H7 (cell line): ENCODE data around the gene BRSK1. TPM values are rescaled to one million over a fixed set of nuclear protein-coding genes. Genes with fewer than 3 reads are reported as not detected.
A peak's percentile ranks its signal among the peaks of the same experiment; 100 is the strongest.
"Not testable (repeated sequence)": the region's sequence is repeated elsewhere in the genome, so short reads cannot be mapped to it uniquely, and the experiment has no call there.

Experiments used
- DNase-seq: peaks from one replicate; pipeline ENCODE4 v3.0.0; 2012
- H3K27me3 ChIP-seq: 2 replicates; pipeline ENCODE4 v1.6.0; 2011; ENCODE audit warnings: mild to moderate bottlenecking, low read length; ENCODE audit not compliant: control insufficient read depth, insufficient read depth
- H3K36me3 ChIP-seq: replicated peaks from 2 replicates; pipeline ENCODE4 v1.5.1; 2011; ENCODE audit warnings: low read length; ENCODE audit not compliant: control insufficient read depth, insufficient read depth
- H3K4me3 ChIP-seq: 2 replicates; pipeline ENCODE4 v1.5.1; 2011; ENCODE audit warnings: low read depth, mild to moderate bottlenecking, control low read depth, low read length, moderate library complexity; ENCODE audit not compliant: insufficient read depth
- total RNA-seq: library from RNA; depleted of rRNA; stranded (reverse); fragments of >200 nt; shearing (Covaris generic); gene quantifications from 2 replicates; pipeline ENCODE4 v1.2.3, GENCODE V29; 2014

The BRSK1 gene
- total RNA-seq, 1 experiment from 2014 or later = 20.3 TPM

DNA sequence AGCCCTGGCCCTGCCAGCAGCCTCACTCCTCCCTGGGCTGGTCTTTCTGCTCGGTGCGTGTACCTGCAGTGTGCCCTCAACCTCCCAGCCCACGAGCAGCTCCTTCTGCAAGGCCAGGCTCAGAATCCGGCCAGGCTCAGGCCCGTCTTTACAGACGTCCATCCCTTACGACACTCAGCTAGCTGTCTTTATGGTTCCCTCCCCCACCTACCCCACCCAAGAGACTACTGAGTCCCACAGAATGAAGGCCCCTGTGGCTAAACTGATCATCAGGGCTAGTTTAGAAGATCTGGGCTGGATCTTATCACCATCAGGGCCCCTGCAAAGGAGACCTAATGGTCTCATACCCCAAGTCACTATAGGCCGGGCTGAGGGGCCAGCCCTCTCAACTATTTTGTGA, 30.6 kb downstream of the BRSK1 start:
- peak; percentile 35 for DNase-seq
- H3K27me3 ChIP-seq = no peaks in the 10 kb centered on the region

DNA sequence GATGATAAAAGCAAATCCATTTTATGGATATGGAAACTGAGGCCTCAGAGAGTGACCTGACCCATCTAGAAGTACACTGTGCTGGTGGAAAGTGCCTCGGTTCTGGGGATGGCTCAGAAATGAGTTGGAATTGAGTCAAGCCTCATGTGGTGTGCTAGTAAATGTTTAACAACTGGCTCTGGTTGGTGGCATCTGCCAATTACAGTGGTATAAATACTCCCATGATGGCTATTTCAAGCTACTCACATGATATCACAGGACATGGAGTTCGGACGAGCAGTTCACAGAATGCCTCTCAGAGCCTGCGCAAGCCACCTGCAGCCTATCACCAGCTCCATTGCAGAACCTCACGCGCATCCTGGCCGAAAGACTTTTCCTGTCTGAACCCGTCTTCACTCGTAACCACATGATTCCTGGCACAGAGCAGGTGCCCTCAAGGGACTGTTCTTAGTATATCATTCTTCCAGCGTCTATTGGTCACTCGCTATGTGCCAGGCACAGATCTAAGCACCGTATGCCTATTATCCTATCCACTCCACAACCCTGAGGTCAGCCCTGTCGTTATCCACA, 32.2 kb downstream of the BRSK1 start:
- Histone ChIP-seq H3K4me3 (no peak overlapping the region), H3K36me3 (no peaks in the 10 kb centered on the region), H3K27me3 (no peaks in the 10 kb centered on the region)
- DNase-seq = no peak

More for the DNA sequence above, 30.6 kb downstream of the BRSK1 start:
- H3K36me3 ChIP-seq = peaks cover 3% of the 10 kb centered on the region; the same call in 1 of the 2 replicates
- no peak overlapping the region for H3K4me3 ChIP-seq

DNA sequence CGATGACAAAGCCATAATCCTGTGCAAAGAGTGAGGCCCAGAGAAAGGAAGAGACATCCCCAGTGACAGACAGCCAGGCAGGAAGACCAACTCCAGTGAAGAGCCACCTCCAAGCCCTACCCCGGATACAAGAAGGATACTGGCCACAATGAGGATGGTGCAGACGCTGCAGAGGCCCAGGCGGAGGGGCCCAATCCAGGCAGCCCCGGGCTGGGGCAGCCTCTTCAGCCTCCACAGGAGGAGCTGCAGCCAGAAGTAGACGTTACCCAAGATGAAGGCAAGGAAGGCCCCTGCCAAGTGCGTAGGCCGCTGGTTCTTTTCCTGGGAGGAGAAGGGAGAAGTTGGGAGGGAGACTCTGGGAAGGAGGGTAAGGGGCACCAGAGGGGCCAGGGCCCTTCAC, 32.8 kb downstream of the BRSK1 start:
- peak; percentile 65 for DNase-seq
- Histone ChIP-seq H3K36me3 (no peaks in the 10 kb centered on the region), H3K4me3 (no peak overlapping the region), H3K27me3 (no peaks in the 10 kb centered on the region)

DNA sequence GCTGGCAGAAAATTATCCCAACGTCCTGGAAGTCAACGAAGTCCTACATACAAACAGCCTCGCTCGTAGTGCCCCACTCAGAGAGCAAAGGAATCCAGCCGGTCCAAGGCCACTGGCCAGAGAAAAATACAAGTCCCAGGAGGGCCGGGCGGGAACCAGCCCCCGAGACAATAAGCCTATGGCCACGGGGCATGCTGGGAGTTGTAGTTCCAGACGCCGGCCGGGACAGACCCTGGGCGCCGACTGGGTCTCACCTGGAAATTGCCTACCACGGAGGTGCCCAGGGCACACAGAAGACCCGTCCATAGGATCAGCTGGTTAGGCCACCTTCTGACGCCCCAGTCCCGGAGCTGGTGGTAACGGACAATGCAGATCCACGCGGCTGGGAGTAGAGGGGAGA, 36.0 kb downstream of the BRSK1 start:
- no peaks in the 10 kb centered on the region for H3K36me3 ChIP-seq
- DNase-seq = peak; percentile 96
- no peaks in the 10 kb centered on the region for H3K27me3 ChIP-seq
- H3K4me3 ChIP-seq = peak overlapping the region; percentile 37

DNA sequence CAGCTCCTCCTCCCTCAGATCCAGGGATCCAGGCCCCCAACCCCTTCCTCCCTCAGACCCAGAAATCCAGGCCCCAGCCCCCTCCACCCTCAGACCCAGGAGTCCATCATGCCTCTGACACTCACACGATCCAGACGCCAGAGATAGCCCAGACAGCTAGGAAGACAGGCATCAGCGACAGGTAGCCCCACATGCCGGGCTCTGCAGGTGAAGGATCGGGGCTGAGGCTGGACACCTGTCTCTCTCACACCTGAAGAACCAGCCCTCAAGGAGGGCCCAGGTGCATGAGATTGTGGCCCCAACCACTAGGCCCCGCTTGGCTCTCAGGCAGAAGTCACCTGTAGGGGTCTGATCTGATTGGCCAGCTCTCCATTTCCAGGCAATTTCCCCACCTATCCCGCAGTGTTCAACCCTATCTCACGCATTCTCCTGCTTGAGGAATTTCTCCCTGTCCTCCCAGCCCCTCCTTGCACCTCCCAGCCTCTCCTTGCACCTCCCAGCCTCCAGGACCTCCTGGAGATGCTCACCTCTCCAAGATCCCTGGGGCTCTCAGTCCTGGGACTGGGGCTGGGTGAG, 37.1 kb downstream of the BRSK1 start:
- Histone ChIP-seq H3K4me3 (no peak overlapping the region), H3K27me3 (no peaks in the 10 kb centered on the region), H3K36me3 (no peaks in the 10 kb centered on the region)
- DNase-seq = peak; percentile 57

DNA sequence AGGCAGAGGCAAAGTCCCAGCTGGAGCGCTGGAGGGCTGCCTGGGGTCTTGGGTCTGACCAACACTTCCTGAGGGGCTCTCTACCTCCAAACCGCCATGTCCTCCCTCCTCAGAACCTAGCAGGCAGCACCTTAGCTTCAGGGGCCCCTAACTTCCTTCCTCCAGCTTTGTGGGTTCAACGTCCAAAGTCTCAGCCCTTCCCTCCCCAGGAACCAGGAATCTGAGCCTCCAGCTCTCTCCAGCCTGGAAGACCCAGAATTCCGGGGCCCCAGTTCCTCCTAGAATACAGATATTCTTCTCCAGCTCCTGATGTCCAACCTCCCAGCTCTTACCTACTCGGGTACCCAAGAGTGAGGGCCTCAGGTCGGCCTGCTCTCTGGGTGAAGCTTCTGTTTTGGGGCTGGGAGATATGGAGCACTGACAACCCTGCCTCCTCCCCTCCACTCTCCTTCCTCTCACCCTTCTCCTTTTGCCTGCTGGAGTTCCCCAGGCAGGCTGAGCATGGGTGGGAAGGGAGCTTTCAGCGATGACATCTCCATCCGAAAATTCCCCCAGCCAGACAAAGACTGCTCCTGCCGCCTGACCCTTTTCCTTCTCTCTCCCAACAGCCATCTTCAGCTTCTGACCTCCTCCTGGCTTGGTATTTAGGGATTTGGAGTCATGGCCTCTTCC, 37.8 kb downstream of the BRSK1 start:
- DNase-seq = no peak
- H3K4me3 ChIP-seq = no peak overlapping the region
- no peaks in the 10 kb centered on the region for H3K36me3 ChIP-seq
- H3K27me3 ChIP-seq = no peaks in the 10 kb centered on the region

DNA sequence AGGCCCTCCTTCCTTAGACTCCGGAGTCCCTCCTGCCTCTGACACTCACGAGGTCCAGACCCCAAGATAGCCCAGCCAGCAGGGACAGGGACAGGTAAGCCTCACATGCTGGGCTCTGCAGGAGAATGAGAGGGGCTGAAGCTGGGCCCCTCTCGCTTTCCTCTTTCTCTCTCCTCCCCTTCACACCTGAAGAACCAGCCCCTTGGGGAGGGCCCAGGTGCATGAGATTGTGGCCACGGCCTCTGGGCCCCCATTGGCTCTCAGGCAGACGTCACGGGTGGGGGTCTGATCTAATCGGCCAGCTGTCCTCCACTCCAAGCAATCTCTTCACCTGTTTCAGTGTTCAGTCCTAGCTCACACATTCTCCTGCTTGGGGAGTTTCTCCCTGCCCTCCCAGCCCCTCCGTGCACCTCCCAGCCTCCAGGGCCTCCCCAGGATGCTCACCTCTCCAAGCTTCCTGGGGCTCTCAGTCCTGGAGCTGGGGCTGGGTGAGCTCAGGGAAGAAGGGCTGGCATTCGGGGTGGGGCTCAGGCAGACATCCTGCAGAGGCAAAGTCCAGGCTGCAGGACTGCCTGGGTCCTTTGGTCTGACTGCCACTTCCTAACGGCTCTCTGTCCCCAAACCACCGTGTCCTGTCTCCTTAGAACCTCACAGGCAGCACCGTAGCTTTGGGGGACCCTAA, 38.5 kb downstream of the BRSK1 start:
- H3K4me3 ChIP-seq = no peak overlapping the region
- no peaks in the 10 kb centered on the region for H3K27me3 ChIP-seq
- no peak for DNase-seq
- H3K36me3 ChIP-seq = no peaks in the 10 kb centered on the region

DNA sequence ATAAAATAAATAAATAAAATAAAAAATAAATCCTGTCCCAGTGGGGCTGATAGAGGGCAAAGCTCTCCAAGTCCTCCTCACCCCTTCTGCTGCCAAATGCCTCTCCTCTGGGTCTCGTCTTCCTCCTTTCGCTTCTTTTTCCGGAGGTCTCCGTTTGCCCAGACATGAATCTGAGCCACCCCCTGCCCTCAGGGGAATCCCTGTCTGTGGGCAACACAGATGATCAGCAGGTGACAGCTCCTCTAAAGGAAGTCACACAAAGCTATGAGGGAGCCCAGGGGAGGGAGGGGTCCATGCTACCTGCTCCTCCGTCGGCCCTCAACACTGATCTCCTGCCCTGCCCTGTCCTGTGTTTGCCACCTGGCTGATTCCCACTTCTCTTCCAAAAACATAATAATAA, 40.9 kb downstream of the BRSK1 start:
- H3K4me3 ChIP-seq = no peak overlapping the region
- no peaks in the 10 kb centered on the region for H3K36me3 ChIP-seq
- H3K27me3 ChIP-seq = no peaks in the 10 kb centered on the region
- DNase-seq = no peak

DNA sequence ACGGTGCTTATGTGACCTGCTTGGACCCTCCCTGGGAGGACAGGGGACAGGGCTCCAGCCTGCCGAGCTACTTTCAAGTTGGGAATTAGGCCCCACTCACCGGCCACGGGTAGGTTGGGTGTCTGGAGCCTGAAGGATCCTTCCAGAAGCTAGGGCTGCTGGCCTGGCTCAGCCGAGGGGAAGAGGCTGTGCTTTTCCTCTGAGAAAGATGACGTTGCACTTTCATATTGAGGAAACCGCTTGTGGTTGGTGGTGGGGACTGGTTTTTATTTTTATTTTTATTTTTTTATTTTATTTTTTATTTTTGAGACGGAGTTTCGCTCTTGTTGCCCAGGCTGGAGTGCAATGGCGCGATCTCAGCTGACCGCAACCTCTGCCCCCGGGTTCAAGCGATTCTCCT, 41.4 kb downstream of the BRSK1 start, which contains the start of gene TMEM150B:
Gene TMEM150B (minus strand): TSS at position 170 of the 400 bp plus-strand sequence. CDS start 4,305 bp downstream, outside the sequence.
- H3K4me3 ChIP-seq = no peak within 1 kb of the TSS
- no peak for DNase-seq
- H3K27me3 ChIP-seq = no peaks in the 10 kb centered on the region
- no peaks in the 10 kb centered on the region for H3K36me3 ChIP-seq

DNA sequence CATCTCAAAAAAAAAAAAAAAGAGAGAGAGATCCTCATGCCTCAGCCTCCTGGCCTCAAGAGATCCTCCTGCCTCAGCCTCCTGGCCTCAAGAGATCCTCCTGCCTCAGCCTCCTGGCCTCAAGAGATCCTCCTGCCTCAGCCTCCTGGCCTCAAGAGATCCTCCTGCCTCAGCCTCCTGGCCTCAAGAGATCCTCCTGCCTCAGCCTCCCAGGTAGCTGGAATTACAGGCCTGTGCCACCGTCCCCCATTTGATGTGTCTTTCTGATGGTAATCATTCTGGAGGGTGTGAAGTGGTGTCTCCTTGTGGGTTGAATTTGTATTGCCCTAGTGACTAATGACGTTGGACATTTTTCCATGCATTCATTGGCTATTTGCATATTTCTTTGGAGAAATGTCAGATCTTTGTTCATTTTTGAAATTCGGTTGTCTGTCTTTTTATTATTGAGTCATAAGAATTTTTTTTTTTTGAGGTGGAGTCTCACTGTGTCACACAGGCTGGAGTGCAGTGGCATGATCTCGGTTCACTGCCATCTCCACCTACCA, 45.0 kb downstream of the BRSK1 start:
- DNase-seq, H3K27me3 ChIP-seq, H3K36me3 ChIP-seq, H3K4me3 ChIP-seq: not testable (repeated sequence)

DNA sequence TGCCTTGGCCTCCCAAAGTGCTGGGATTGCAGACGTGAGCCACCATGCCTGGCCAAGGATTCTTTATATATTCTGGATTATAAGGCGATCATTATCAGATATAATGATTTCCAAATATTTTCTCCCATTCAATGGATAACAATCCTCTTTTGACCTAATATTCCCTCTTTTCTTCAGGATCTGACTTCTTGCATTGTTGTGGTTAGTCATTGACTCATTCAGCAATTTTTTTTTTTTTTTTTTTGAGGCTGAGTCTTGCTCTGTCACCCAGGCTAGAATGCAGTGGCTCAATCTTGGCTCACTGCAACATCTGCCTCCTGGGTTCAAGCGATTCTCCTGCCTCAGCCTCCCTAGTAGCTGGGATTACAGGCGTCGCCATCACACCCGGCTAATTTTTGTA, 46.0 kb downstream of the BRSK1 start:
- not testable (repeated sequence) for H3K36me3 ChIP-seq, H3K4me3 ChIP-seq, DNase-seq, H3K27me3 ChIP-seq

DNA sequence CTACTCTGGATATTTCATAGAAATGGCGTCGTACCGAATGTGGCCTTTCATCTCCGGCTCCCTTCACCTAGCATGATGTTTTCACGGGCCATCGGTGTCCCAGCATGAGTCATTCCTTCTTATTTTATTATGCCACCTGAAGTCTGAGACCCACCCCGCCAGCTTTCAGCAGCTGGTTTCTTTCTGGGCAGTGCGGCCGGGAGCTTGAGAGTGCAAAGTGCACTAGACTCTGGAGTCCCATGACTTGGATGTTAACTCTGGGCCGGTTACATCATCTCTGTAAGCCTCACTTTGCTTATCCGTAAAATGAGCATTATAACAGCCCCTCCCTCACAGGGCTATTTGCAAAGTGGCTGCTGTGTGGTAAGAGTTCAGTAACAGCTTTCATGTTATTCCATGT, 50.1 kb downstream of the BRSK1 start:
- H3K4me3 ChIP-seq = no peak overlapping the region
- no peaks in the 10 kb centered on the region for H3K27me3 ChIP-seq
- no peaks in the 10 kb centered on the region for H3K36me3 ChIP-seq
- DNase-seq = peak; percentile 9

DNA sequence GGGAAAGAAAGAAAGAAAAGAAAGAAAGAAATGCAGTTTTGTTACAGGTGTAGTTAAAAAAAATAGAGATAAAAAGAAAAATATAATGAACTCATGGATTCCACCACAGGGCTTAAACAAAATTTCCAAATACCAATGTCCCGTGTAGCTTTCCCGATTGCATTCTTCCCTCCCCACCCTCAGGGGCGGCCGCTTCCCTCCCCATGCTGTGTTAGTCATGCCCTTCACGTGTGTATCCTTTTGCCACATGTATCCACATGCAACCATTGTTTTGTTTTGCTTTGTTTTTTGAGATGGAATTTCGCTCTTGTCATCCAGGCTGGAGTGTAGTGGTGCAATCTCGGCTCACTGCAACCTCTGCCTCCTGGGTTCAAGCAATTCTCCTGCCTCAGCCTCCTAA, 52.3 kb downstream of the BRSK1 start:
- Histone ChIP-seq H3K36me3 (no peaks in the 10 kb centered on the region), H3K4me3 (no peak overlapping the region), H3K27me3 (no peaks in the 10 kb centered on the region)
- no peak for DNase-seq

DNA sequence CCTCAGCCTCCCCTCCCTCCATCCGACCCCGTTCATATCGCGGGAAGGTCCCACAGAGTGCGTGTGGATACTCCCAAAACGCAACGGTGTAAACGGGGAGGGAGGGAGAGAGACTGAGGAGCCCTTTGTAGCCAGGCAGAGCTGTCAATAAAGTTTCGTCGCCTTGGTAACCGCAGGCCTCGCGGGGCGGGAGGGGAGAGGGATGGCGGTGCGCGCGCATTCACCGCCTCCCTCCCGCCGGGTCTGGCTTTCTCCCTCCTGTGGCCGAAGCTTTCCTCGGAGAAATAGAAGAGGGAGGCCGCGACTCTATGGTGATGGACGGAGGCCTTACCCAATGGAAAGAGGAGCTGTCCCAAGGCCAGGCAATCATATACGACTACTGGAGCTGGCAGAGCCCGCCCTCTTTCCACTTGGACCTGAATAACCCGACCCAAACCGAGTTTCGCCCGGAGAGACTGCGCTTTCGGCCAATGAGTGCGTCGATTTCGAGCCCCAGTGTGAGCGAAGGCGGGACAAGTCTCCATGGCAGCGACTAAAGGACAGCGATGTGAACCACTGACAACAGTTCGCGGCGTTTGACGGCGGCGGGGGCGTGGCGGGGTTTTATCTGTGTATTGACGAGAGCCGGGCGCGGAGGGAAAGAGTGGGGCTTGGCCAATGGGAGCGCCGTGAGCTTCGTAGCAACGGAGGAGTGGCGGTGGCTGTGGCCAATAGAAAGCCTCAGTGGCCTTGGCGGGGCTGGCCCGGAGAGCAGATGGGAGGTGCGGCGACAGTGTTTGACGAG, 55.5 kb downstream of the BRSK1 start, which contains the start of gene KMT5C:
Gene KMT5C (plus strand): TSS at position 772 of the 784 bp plus-strand sequence. CDS start 2,061 bp downstream, outside the sequence.
- Histone ChIP-seq H3K4me3 (peak within 1 kb of the TSS; percentile 73), H3K27me3 (no peaks in the 10 kb centered on the region), H3K36me3 (peaks cover 16% of the 10 kb centered on the region)
- DNase-seq = peak; percentile 100
